NCI-H510A treated with DMSO at 0.1 percent for 48 hours (cell line): ENCODE measurements around the gene NUB1.

Experiments
- DNase-seq: peaks from one replicate; lab custom pipeline; 2025; lab: John Stamatoyannopoulos, UW

The NUB1 gene

GRCh38 chr7:151377406-151377805 is 35.8 kb downstream of the NUB1 start:
- DNase-seq, result no peak

- no peak for DNase-seq
Measured at GRCh38 chr7:151378011-151378410, 36.4 kb downstream of the NUB1 start.

- DNase-seq, result no peak
Measured at GRCh38 chr7:151378496-151379192, 37.0 kb downstream of the NUB1 start.

GRCh38 chr7:151379193-151379520 is 37.5 kb downstream of the NUB1 start:
- DNase-seq, result no peak

- DNase-seq, result no peak
Measured at GRCh38 chr7:151379534-151380198, 38.1 kb downstream of the NUB1 start.

- DNase-seq, result no peak
Measured at GRCh38 chr7:151380199-151381097, 38.8 kb downstream of the NUB1 start.

- no peak for DNase-seq
Measured at GRCh38 chr7:151381098-151381347, 39.4 kb downstream of the NUB1 start.

GRCh38 chr7:151381348-151382078 is 39.9 kb downstream of the NUB1 start:
- DNase-seq, result no peak

- no peak for DNase-seq
Measured at GRCh38 chr7:151382079-151382885, 40.7 kb downstream of the NUB1 start.

- DNase-seq, result no peak
Measured at GRCh38 chr7:151383638-151384351, 42.2 kb downstream of the NUB1 start.

GRCh38 chr7:151384352-151384697 is 42.7 kb downstream of the NUB1 start:
- no peak for DNase-seq

GRCh38 chr7:151384776-151385625 is 43.4 kb downstream of the NUB1 start:
- no peak for DNase-seq

- DNase-seq, result no peak
Measured at GRCh38 chr7:151385626-151386300, 44.2 kb downstream of the NUB1 start.

- DNase-seq, result no peak
Measured at GRCh38 chr7:151386301-151387160, 44.9 kb downstream of the NUB1 start.

- no peak for DNase-seq
Measured at GRCh38 chr7:151387161-151388006, 45.8 kb downstream of the NUB1 start.

- DNase-seq, result no peak
Measured at GRCh38 chr7:151388007-151388297, 46.3 kb downstream of the NUB1 start.

- no peak for DNase-seq
Measured at GRCh38 chr7:151388430-151388829, 46.8 kb downstream of the NUB1 start.
